BJ (cell line): ENCODE measurements around the gene NTSR1. TPM values are rescaled to one million over a fixed set of nuclear protein-coding genes. Genes with fewer than 3 reads are reported as not detected.

Experiments
- CTCF ChIA-PET: fragments of 350-600 bp; formaldehyde crosslinking; extraction: SDS; loops from one replicate; lab custom pipeline; 2021; ENCODE audit warnings: antibody characterized with exemption, inconsistent platforms; lab: Yijun Ruan, JAX
- POLR2A ChIA-PET: fragments of 300-600 bp; sonication (Branson Sonifier 250); formaldehyde crosslinking; extraction: SDS; loops from one replicate; lab custom pipeline; 2021; ENCODE audit warnings: antibody characterized with exemption; lab: Charles Lee
- DNase-seq: peaks from one replicate; pipeline ENCODE4 v3.0.0-alpha.2; 2011; ENCODE audit warnings: low read depth
- H3K27me3 ChIP-seq: 2 replicates; pipeline ENCODE4 v1.6.0; 2011; ENCODE audit warnings: low read length; ENCODE audit not compliant: control insufficient read depth, insufficient read depth
- H3K36me3 ChIP-seq: 2 replicates; pipeline ENCODE4 v1.5.1; 2011; ENCODE audit warnings: low read length; ENCODE audit not compliant: control insufficient read depth, insufficient read depth
- H3K4me3 ChIP-seq: 2 replicates; pipeline ENCODE4 v1.5.1; 2011; ENCODE audit warnings: low read depth, mild to moderate bottlenecking, control low read depth, low read length
- CTCF ChIP-seq: IDR thresholded peaks from 2 replicates; pipeline ENCODE4 v1.5.1; 2011; ENCODE audit warnings: low read depth, mild to moderate bottlenecking, control low read depth, inconsistent platforms, low read length, moderate library complexity; ENCODE audit not compliant: insufficient read depth
- polyA plus RNA-seq: library from polyadenylated mRNA; depleted of rRNA; stranded (reverse); fragments of >200 nt; gene quantifications from 2 replicates; pipeline ENCODE4 v1.2.3, GENCODE V29; 2011

The NTSR1 gene
- polyA plus RNA-seq, 1 experiment, result 0.05 TPM

- ChIA-PET POLR2A (no interaction called here), CTCF (interaction anchor here (0.6 to 0.9 kb wide), 2 partner anchors 10 to 46 kb away, joined by 3 read pairs; no protein-coding TSS in a partner anchor)
- no peak for DNase-seq
- H3K36me3 ChIP-seq, result no peaks in the 10 kb centered on the region
- no peak for TF ChIP-seq CTCF
- no peak overlapping the region for H3K4me3 ChIP-seq
- peaks cover 30% of the 10 kb centered on the region for H3K27me3 ChIP-seq
Measured at GRCh38 chr20:62710886-62711702, 2.5 kb downstream of the NTSR1 start.

DNA sequence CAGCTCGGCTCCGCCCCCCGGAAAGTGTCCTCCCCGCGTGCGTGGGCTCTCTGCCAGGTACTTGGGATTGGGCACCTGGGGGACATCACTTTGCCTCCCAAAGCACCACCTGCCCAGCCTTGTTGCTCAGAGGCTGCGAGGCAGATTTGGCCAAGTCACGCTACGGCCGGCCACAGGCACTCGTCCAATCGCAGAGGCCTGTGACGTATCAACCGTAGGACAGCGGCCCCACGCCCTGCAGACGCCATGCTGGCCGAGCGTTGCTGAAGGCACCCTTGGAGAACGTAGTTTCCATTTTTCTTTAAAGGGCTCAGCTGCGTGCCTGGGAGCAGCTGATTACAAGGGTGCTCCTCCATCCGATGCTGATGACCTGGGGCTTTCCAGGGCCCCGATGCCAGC is 3.1 kb downstream of the NTSR1 start:
- Histone ChIP-seq H3K27me3 (peaks cover 30% of the 10 kb centered on the region), H3K4me3 (no peak overlapping the region), H3K36me3 (no peaks in the 10 kb centered on the region)
- CTCF ChIA-PET, result interaction anchor here (0.9 kb wide), 1 partner anchor 9 kb away, joined by 3 read pairs; no protein-coding TSS in a partner anchor
- no peak for TF ChIP-seq CTCF
- DNase-seq, result no peak
- POLR2A ChIA-PET, result no interaction called here

GRCh38 chr20:62712606-62713005 is 4.0 kb downstream of the NTSR1 start:
- CTCF ChIA-PET, result no interaction called here
- H3K4me3 ChIP-seq, result no peak overlapping the region
- POLR2A ChIA-PET, result no interaction called here
- H3K27me3 ChIP-seq, result peaks cover 33% of the 10 kb centered on the region
- TF ChIP-seq CTCF, result no peak
- H3K36me3 ChIP-seq, result no peaks in the 10 kb centered on the region
- DNase-seq, result no peak

DNA sequence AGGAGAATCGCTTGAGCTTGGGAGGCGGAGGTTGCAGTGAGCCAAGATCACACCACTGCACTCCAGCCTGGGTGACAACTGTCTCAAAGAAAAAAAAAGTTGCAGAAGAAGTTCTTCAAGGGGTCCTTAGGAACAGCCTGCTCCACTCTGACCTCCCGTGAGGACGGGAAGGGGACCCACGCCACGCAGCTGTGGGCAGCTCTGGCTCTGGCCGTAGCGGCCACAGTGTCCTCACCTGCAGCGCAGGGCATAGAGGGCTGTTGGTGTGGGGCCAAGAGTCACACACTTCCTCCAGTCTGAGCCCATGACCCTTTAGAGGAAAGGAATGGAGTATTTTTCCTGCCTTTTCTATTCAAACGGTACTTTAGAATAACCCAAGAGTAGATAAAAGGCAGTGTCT is 5.4 kb downstream of the NTSR1 start:
- H3K4me3 ChIP-seq, result no peak overlapping the region
- DNase-seq, result no peak
- ChIA-PET POLR2A (no interaction called here), CTCF (no interaction called here)
- H3K36me3 ChIP-seq, result no peaks in the 10 kb centered on the region
- peaks cover 28% of the 10 kb centered on the region for H3K27me3 ChIP-seq
- TF ChIP-seq CTCF, result no peak

- H3K27me3 ChIP-seq, result peaks cover 21% of the 10 kb centered on the region
- H3K4me3 ChIP-seq, result no peak overlapping the region
- H3K36me3 ChIP-seq, result no peaks in the 10 kb centered on the region
- TF ChIP-seq CTCF, result no peak
- CTCF ChIA-PET, result no interaction called here
- POLR2A ChIA-PET, result no interaction called here
- no peak for DNase-seq
Measured at GRCh38 chr20:62714799-62715198, 6.2 kb downstream of the NTSR1 start.
